ENCODE results near the gene CST3. TPM values are rescaled to one million over a fixed set of nuclear protein-coding genes. Genes with fewer than 3 reads are reported as not detected.

CST3 gene
- polyA plus RNA-seq, 3 donors from 2014 or later, result 60.0 to 290 (median 289) TPM

GRCh38 chr20:23657202-23657601 is 19.4 kb upstream of the CST3 start:
- DNase-seq, result no peak
- no peaks in the 10 kb centered on the region for H3K36me3 Mint-ChIP-seq
- H3K4me1 Mint-ChIP-seq, result no peaks in the 10 kb centered on the region
- H3K27ac Mint-ChIP-seq, result no peak overlapping the region
- peaks cover 5 to 12% (median 6%) of the 10 kb centered on the region in 3 donors for H3K27me3 Mint-ChIP-seq (ENCODE audit: low read depth in 3 of 3)
- no peak overlapping the region for H3K4me3 Mint-ChIP-seq
- peaks cover 0 to 5% (median 0%) of the 10 kb centered on the region in 6 donors for H3K9me3 Mint-ChIP-seq

- peaks cover 4 to 12% (median 5%) of the 10 kb centered on the region in 3 donors for H3K27me3 Mint-ChIP-seq (ENCODE audit: low read depth in 3 of 3)
- no peak overlapping the region for H3K4me3 Mint-ChIP-seq
- H3K36me3 Mint-ChIP-seq, result no peaks in the 10 kb centered on the region
- peaks cover 0 to 5% (median 0%) of the 10 kb centered on the region in 6 donors for H3K9me3 Mint-ChIP-seq
- no peaks in the 10 kb centered on the region for H3K4me1 Mint-ChIP-seq
- DNase-seq, result no peak
- H3K27ac Mint-ChIP-seq, result no peak overlapping the region
Measured at GRCh38 chr20:23656372-23656771, 18.6 kb upstream of the CST3 start.

- H3K9me3 Mint-ChIP-seq, result peaks cover 0 to 5% (median 0%) of the 10 kb centered on the region in 6 donors
- DNase-seq, result no peak
- no peaks in the 10 kb centered on the region for H3K4me1 Mint-ChIP-seq
- peaks cover 4 to 12% (median 5%) of the 10 kb centered on the region in 3 donors for H3K27me3 Mint-ChIP-seq (ENCODE audit: low read depth in 3 of 3)
- no peak overlapping the region for H3K27ac Mint-ChIP-seq
- H3K4me3 Mint-ChIP-seq, result no peak overlapping the region
- H3K36me3 Mint-ChIP-seq, result no peaks in the 10 kb centered on the region
Measured at GRCh38 chr20:23655491-23656211, 17.9 kb upstream of the CST3 start.

GRCh38 chr20:23654717-23655116 is 17.0 kb upstream of the CST3 start:
- no peak overlapping the region for H3K4me3 Mint-ChIP-seq
- H3K36me3 Mint-ChIP-seq, result no peaks in the 10 kb centered on the region
- H3K4me1 Mint-ChIP-seq, result no peaks in the 10 kb centered on the region
- H3K27ac Mint-ChIP-seq, result no peak overlapping the region
- peaks cover 4 to 10% (median 5%) of the 10 kb centered on the region in 3 donors for H3K27me3 Mint-ChIP-seq (ENCODE audit: low read depth in 3 of 3)
- DNase-seq, result no peak
- peaks cover 0 to 5% (median 0%) of the 10 kb centered on the region in 6 donors for H3K9me3 Mint-ChIP-seq

DNA sequence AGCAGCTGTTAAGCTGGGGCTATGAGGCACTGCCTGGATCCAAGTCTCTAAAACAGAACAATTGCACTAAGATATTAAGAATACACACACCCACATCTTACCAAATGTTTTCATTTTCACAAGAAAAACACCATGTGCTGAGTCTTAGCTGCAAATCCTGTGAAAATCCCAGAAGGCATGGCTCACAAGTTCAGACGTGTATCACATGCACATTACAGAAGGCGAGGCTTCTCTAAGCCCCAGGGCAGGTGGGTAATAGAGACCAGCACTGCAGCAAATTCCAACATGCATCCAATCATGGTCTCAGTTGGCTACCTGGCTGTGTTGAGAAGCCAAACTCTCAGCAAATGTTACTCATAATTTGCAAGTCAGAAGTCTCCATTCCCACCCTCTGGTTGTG is 16.2 kb upstream of the CST3 start:
- Mint-ChIP-seq H3K36me3 (no peaks in the 10 kb centered on the region), H3K27me3 (ENCODE audit: low read depth in 3 of 3) (peaks cover 4 to 10% (median 5%) of the 10 kb centered on the region in 3 donors), H3K27ac (no peak overlapping the region), H3K4me3 (no peak overlapping the region), H3K4me1 (no peaks in the 10 kb centered on the region), H3K9me3 (peaks cover 0 to 5% (median 0%) of the 10 kb centered on the region in 6 donors)
- no peak for DNase-seq

DNA sequence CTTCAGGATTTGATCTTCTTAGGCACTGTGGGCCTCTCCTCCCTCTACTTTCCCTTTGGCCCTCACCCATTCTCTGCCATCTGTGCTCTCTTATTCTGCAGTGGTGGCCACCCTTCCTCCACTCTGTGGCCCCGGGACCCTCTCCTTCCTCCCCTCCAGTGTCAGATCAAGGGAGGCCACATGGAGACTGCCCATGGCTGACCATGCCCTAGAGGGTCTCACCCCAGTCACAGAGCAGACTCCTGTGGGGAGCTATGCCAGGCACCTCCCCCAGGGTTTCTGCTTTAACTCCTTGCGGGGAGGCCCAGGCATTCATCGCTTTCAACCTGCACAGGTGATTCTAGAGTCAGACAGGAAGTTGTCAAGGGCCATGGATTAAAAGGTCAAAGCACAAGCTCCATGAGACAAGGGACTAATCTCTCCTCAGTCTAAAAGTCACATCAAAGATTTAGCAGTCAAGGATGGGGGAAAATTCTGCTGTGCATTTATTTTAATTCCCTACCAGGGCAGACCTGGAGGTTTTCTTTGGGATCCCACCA is 15.7 kb upstream of the CST3 start:
- Mint-ChIP-seq H3K27ac (no peak overlapping the region), H3K9me3 (peaks cover 0 to 5% (median 0%) of the 10 kb centered on the region in 6 donors), H3K36me3 (no peaks in the 10 kb centered on the region), H3K4me1 (no peaks in the 10 kb centered on the region), H3K4me3 (no peak overlapping the region), H3K27me3 (ENCODE audit: low read depth in 3 of 3) (peaks cover 4 to 10% (median 5%) of the 10 kb centered on the region in 3 donors)
- no peak for DNase-seq

DNA sequence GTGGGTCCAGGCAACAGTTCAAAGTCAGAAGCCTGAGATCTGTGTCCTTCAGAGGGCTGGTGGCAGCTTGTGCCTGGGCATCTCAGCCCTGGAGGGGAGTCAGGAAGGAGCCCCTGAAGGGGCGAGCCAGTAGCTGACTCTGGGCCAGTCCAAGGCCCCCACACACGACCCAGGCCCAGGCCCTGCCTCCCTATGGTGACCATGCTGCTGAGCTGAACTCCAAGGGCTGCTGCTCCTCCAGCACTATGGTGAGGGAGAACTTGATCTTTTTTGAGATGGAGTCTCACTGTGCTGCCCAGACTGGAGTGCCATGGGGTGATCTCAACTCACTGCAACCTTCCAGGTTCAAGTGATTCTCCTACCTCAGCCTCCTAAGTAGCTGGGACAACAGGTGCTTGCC is 15.2 kb upstream of the CST3 start:
- peaks cover 0 to 5% (median 0%) of the 10 kb centered on the region in 6 donors for H3K9me3 Mint-ChIP-seq
- no peaks in the 10 kb centered on the region for H3K36me3 Mint-ChIP-seq
- H3K27ac Mint-ChIP-seq, result no peak overlapping the region
- H3K4me3 Mint-ChIP-seq, result no peak overlapping the region
- H3K4me1 Mint-ChIP-seq, result no peaks in the 10 kb centered on the region
- no peak for DNase-seq
- H3K27me3 Mint-ChIP-seq (ENCODE audit: low read depth in 3 of 3), result peaks cover 4 to 8% (median 5%) of the 10 kb centered on the region in 3 donors

GRCh38 chr20:23652371-23652770 is 14.6 kb upstream of the CST3 start:
- peaks cover 4 to 8% (median 5%) of the 10 kb centered on the region in 3 donors for H3K27me3 Mint-ChIP-seq (ENCODE audit: low read depth in 3 of 3)
- no peak overlapping the region for H3K4me3 Mint-ChIP-seq
- H3K9me3 Mint-ChIP-seq, result peaks cover 0 to 5% (median 0%) of the 10 kb centered on the region in 6 donors
- no peaks in the 10 kb centered on the region for H3K4me1 Mint-ChIP-seq
- H3K27ac Mint-ChIP-seq, result no peak overlapping the region
- no peaks in the 10 kb centered on the region for H3K36me3 Mint-ChIP-seq
- DNase-seq, result no peak

DNA sequence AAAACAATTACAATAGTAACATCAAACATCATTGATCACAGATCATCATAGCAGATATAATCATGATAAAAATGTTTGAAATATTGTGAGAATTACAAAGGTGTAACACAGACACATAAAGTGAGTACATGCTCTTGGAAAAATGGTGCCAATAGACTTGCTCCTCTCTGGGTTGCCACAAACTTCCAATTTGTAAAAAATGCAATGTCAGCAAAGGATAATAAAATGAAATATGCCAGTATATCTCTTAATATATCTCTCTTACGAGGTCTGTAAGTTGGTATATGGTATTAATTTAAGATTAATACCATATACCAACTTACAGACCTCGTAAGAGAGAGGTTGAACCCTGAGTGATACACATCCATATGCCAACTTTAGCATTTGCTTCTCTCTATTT is 13.4 kb upstream of the CST3 start:
- H3K27me3 Mint-ChIP-seq (ENCODE audit: low read depth in 3 of 3), result peaks cover 4 to 5% (median 4%) of the 10 kb centered on the region in 3 donors
- H3K27ac Mint-ChIP-seq, result no peak overlapping the region
- H3K9me3 Mint-ChIP-seq, result peaks cover 0 to 5% (median 0%) of the 10 kb centered on the region in 6 donors
- H3K36me3 Mint-ChIP-seq, result no peaks in the 10 kb centered on the region
- no peaks in the 10 kb centered on the region for H3K4me1 Mint-ChIP-seq
- no peak overlapping the region for H3K4me3 Mint-ChIP-seq
- no peak for DNase-seq

- Mint-ChIP-seq H3K4me3 (no peak overlapping the region), H3K36me3 (no peaks in the 10 kb centered on the region)
Measured at GRCh38 chr20:23649830-23650417, 12.2 kb upstream of the CST3 start.

DNA sequence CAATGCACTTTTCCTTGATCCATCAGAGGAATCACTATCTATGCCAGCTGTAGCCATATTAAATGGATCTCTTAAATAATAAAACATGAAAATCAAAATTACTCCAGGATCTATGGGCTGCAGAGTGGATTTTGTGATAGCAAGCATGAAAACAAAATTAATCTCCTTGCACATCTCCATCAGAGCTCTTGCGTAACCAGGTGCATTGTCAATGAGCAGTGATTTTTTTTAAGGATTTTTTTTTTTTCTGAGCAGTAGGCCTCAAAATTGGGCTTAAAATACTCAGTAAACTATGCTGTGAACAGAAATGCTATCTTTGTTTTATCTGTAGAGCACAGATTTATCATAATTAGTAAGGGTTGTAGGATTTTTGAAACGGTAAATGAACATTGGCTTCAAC is 11.5 kb upstream of the CST3 start:
- H3K4me1 Mint-ChIP-seq, result no peaks in the 10 kb centered on the region
- H3K4me3 Mint-ChIP-seq, result no peak overlapping the region
- H3K36me3 Mint-ChIP-seq, result no peaks in the 10 kb centered on the region
- H3K9me3 Mint-ChIP-seq, result peaks cover 0 to 5% (median 0%) of the 10 kb centered on the region in 6 donors
- DNase-seq, result no peak
- H3K27me3 Mint-ChIP-seq (ENCODE audit: low read depth in 3 of 3), result peaks cover 4% of the 10 kb centered on the region in 3 donors
- H3K27ac Mint-ChIP-seq, result no peak overlapping the region

More at GRCh38 chr20:23649830-23650417, 12.2 kb upstream of the CST3 start:
- H3K27me3 Mint-ChIP-seq (ENCODE audit: low read depth in 3 of 3), result peaks cover 4 to 6% (median 4%) of the 10 kb centered on the region in 3 donors
- no peak overlapping the region for H3K27ac Mint-ChIP-seq
- peaks cover 0 to 5% (median 0%) of the 10 kb centered on the region in 6 donors for H3K9me3 Mint-ChIP-seq
- no peak for DNase-seq
- H3K4me1 Mint-ChIP-seq, result no peaks in the 10 kb centered on the region

- Mint-ChIP-seq H3K27ac (no peak overlapping the region), H3K4me1 (no peaks in the 10 kb centered on the region), H3K9me3 (no peaks in the 10 kb centered on the region), H3K27me3 (ENCODE audit: low read depth in 3 of 3) (peaks cover 0 to 4% (median 4%) of the 10 kb centered on the region in 3 donors), H3K4me3 (no peak overlapping the region), H3K36me3 (no peaks in the 10 kb centered on the region)
- DNase-seq, result no peak
Measured at GRCh38 chr20:23647346-23647745, 9.6 kb upstream of the CST3 start.

DNA sequence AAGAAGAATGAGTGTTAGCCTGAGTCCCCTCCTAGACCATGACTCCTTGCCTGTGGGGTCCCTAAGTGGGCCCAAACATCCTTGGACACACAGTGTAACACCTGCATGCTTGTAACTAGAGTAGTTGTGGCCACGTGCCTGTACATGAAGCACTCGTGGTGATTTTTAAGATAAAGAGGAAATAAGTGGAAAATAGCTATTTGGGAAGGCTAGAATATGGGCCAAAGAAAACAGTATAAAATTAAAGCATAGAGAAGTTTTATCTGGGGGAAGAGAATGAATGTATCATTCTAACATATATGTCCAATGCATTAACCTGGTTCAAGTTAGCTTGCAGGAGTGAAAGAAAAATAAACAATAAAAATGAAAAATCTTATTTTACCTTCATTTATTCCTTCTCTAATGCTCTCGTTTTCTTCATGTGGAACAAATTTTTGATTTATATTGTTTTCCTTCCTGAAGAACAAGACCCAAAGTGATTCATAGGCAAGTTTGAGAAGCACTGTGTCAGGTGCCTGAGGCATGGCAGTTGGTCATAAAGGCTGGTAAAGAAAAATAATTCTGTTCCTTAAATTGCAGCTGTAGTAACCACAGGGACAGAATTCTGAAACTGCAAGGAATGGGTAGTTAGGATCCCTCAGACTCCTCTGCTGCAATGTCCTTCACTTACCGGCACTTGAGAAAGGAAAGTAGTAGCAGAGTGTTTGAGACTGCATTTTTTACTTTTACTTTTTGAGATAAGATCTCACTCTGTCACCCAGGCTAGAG is 8.5 kb upstream of the CST3 start:
- H3K4me3 Mint-ChIP-seq, result no peak overlapping the region

DNA sequence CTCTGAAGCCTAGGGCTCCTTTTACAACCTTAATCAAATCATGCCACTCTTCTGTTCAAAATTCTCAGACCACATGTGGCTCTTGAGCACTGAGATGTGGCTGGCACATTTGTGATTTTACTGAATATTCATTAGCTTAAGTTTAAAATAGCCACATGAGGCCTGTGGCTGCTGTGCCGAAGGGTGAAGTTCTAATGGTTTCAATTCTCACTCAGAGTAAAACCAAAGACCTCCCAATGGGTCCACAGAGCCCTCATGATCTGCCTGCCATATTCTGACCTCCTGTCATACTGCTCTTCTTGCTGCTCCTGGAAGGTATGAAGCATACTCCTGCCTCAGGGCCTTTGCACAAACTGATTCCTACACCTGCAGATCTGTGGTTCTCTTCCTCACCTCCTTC is 7.8 kb upstream of the CST3 start:
- H3K27ac Mint-ChIP-seq, result no peak overlapping the region
- H3K4me1 Mint-ChIP-seq, result no peaks in the 10 kb centered on the region
- no peak for DNase-seq
- H3K4me3 Mint-ChIP-seq, result no peak overlapping the region
- no peaks in the 10 kb centered on the region for H3K36me3 Mint-ChIP-seq
- peaks cover 0 to 4% (median 4%) of the 10 kb centered on the region in 3 donors for H3K27me3 Mint-ChIP-seq (ENCODE audit: low read depth in 3 of 3)
- H3K9me3 Mint-ChIP-seq, result no peaks in the 10 kb centered on the region

More for the DNA sequence above, 8.5 kb upstream of the CST3 start:
- H3K9me3 Mint-ChIP-seq, result no peaks in the 10 kb centered on the region
- no peaks in the 10 kb centered on the region for H3K36me3 Mint-ChIP-seq
- H3K4me1 Mint-ChIP-seq, result no peaks in the 10 kb centered on the region
- H3K27ac Mint-ChIP-seq, result no peak overlapping the region
- peaks cover 0 to 4% (median 4%) of the 10 kb centered on the region in 3 donors for H3K27me3 Mint-ChIP-seq (ENCODE audit: low read depth in 3 of 3)
- DNase-seq, result no peak

Measured in immature natural killer cell (primary cell).